Stimulated activated naive CD8-positive, alpha-beta T cell treated with anti-CD3 and anti-CD28 coated beads, Interleukin-15, Interleukin-2, amounts not matched to agents 100 U/mL and 50 U/mL, for 24 hours (primary cell): ENCODE measurements around the gene LAMTOR2.

Experiments
- ATAC-seq: fragments of 150-1000 bp; cut with Tn5 transposase; one replicate; pipeline ENCODE4 v1.10.0; 2021
- DNase-seq: peaks from one replicate; pipeline ENCODE4 v3.0.0; 2021

LAMTOR2 gene

GRCh38 chr1:156099282-156099681, 44.7 kb downstream of the LAMTOR2 start:
- ATAC-seq = no peak

DNA sequence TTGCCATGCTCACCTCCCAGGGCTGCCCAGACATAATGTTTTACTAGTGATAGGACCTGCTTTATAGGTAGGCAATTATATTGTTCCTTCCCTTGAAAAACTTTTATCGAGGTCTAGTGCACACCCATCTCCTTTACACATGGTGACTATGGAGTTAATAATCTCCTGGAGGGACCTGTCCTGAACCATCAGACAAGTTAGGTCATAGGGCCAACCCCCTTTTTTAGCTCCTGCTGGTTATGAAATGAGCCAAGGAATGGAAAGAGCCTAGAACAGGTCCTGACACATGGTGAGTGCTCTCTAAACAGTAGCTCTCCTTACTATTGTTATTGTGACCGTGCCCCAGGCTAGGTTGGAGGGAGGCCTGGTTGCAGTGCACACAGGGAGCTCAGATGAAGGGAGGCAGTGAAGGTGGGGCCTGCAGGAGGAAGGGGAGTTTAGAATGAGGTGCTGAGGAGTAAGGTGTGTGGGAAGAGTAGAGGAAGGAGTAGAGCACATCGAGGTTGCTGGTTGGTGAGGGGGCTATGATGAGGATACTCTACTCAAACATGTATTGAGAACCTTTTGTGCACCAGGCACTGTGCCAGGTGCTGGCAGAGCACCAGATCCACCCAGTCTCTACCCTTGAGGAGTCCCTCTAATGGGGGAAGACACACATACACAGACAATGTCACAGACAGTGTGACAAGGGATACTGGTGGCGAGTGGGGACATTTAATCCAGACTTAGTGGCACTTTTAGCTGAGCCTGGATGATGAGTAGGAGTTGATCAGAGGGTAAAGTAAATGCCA, 45.8 kb downstream of the LAMTOR2 start:
- DNase-seq = no peak
- ATAC-seq = no peak

More at GRCh38 chr1:156099282-156099681, 44.7 kb downstream of the LAMTOR2 start:
- DNase-seq = no peak

GRCh38 chr1:156101880-156102279, 47.3 kb downstream of the LAMTOR2 start:
- ATAC-seq = no peak
- no peak for DNase-seq

- DNase-seq (no peak), ATAC-seq (no peak)
Measured at GRCh38 chr1:156102633-156103511, 48.3 kb downstream of the LAMTOR2 start.

DNA sequence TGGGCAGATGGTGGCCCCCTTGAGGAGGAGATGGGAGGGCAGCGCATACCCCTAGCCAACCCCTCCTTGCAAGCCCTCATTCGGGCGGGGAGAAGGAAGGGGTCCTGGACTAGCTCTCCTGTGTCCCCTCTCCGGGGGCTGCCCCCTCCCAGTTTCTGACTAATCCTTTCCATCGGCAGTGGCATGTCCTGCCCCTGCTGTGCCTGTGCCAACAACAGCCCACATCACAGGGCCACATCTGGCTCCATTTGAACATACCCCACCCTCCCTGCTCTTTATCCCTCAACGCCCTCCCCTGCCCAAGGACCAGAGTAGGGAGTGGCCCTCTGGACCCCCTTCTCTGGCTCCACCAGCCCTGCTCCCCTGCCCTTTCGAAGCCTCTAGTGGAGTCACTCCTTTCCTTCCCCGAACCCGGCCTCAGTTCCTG, 49.0 kb downstream of the LAMTOR2 start:
- DNase-seq (peak; percentile 72), ATAC-seq (peak; percentile 14)

GRCh38 chr1:156104065-156104810, 49.7 kb downstream of the LAMTOR2 start:
- peak; percentile 37 for ATAC-seq

GRCh38 chr1:156104861-156105832, 50.6 kb downstream of the LAMTOR2 start:
- no peak for DNase-seq
- no peak for ATAC-seq

More at GRCh38 chr1:156104065-156104810, 49.7 kb downstream of the LAMTOR2 start:
- DNase-seq = peak; percentile 70

GRCh38 chr1:156106624-156107488, 52.3 kb downstream of the LAMTOR2 start:
- DNase-seq (no peak), ATAC-seq (peak; percentile 11)

DNA sequence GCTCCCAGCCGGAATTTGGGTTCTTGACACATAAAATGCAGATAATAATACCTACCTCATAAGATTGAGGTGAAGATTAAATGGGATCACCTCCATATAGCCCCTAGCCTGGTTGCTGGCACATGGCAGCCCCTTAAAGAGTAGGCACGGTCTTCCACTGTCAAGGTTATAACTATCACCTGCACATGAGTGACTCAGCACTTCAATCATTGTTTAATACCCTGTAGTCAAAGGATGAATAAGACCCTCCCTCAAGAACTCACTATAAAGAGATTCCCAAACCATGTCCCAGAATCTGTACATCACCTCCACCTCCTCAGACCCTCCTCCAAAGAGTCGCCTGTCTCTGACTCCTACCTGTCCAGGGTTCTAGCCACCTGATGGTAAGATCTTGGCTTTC, 53.5 kb downstream of the LAMTOR2 start:
- no peak for DNase-seq
- ATAC-seq = no peak
